ENCODE data around the gene CTNNA3.
"Not testable (repeated sequence)": the region's sequence is repeated elsewhere in the genome, so short reads cannot be mapped to it uniquely, and the experiment has no call there.

CTNNA3 gene

DNA sequence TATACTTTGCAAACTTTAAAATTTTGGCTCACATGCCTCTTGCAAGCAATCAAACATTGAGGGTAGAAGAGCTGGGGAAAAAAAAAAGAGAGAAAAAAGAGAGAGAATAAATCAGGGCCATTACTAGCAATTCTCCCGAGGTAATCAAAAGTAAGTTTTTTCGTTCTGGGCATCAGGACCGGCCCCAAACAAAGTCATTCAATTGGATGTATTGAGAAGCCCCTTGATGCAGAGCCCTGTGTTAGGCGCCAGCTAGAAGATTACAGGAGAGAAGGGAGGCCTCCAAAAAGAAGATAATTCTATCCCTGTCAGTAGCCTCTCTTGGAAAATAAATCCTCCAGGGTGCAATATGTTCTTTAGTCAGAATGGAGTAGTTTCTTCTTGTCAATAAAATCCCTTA lies 2.2 kb upstream of the CTNNA3 start:
- H3K4me3 ChIP-seq (ENCODE audit: low read length): no peak overlapping the region
- no peak for DNase-seq (ENCODE audit: low read depth)
- TF ChIP-seq, protein P1, sequence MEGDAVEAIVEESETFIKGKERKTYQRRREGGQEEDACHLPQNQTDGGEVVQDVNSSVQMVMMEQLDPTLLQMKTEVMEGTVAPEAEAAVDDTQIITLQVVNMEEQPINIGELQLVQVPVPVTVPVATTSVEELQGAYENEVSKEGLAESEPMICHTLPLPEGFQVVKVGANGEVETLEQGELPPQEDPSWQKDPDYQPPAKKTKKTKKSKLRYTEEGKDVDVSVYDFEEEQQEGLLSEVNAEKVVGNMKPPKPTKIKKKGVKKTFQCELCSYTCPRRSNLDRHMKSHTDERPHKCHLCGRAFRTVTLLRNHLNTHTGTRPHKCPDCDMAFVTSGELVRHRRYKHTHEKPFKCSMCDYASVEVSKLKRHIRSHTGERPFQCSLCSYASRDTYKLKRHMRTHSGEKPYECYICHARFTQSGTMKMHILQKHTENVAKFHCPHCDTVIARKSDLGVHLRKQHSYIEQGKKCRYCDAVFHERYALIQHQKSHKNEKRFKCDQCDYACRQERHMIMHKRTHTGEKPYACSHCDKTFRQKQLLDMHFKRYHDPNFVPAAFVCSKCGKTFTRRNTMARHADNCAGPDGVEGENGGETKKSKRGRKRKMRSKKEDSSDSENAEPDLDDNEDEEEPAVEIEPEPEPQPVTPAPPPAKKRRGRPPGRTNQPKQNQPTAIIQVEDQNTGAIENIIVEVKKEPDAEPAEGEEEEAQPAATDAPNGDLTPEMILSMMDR (conservative IDR thresholded peaks at IDR 0.05; ENCODE audit: low read depth, low read length): no peak

DNA sequence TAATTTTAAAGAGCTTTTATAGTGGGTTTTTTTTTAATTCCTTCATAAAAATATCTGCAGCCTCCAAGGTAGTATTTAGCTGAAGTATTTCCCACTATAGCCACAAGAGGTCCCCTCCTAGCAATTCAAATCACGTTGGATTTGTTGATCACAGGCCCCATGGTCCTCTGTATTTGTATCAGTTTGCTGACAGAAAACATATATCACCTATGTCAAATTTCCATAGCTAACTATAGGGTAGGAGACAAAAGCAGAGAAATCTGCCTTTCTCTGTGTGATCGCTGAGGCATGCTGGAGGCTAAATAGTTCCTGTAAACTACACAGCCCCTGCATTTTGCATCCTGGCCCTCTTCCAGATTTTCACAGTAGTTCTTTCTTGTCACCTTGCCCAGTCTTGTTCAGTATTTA lies 1.7 kb upstream of the CTNNA3 start:
- TF ChIP-seq, protein P1 (conservative IDR thresholded peaks at IDR 0.05; ENCODE audit: low read depth, low read length): peak; percentile 70
- peak; percentile 22 for DNase-seq (ENCODE audit: low read depth)
- peak overlapping the region; percentile 21 for H3K4me3 ChIP-seq (ENCODE audit: low read length)

DNA sequence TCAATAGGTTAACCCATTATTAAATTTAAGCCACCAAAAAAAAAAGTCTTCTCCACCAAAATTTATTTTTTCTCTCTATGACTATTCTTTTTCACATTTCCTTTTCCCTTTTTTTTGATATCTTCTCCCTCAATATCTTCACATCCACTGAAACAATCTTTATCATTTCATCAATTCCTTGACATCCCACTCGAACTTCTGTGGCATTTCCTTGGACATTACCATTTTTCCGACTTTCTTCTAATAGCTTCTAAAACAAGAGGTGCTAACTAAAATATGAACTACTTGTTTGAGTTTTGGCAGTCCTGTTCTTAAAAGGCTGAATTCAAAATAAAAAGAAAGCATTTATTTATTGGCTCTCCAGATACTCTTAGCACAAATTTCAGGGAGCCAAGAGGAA lies 684 bp upstream of the CTNNA3 start:
- DNase-seq (ENCODE audit: low read depth): no peak
- H3K4me3 ChIP-seq (ENCODE audit: low read length): no peak overlapping the region
- TF ChIP-seq, protein P1 (conservative IDR thresholded peaks at IDR 0.05; ENCODE audit: low read depth, low read length): no peak

DNA sequence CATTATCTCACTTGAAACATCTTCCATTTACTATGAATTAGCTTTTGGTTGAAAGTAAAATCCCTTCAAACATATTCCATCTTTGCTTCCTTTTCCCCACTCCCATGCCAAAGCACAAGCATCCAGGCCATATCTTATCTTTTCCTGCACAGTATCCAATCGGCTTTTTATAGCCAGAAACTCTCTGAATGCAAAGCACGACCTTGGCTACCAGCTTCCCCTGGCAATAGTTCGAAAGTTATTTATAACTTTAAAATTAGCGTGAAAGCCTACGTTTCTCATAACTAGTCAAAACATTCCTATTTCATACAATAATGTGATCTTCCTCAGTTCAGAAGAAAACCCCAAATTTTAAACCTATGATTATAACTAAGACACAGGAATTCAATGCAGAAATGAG lies 440 bp downstream of the CTNNA3 start:
- no peak overlapping the region for H3K4me3 ChIP-seq (ENCODE audit: low read length)
- no peak for DNase-seq (ENCODE audit: low read depth)
- TF ChIP-seq, protein P1 (conservative IDR thresholded peaks at IDR 0.05; ENCODE audit: low read depth, low read length): no peak

DNA sequence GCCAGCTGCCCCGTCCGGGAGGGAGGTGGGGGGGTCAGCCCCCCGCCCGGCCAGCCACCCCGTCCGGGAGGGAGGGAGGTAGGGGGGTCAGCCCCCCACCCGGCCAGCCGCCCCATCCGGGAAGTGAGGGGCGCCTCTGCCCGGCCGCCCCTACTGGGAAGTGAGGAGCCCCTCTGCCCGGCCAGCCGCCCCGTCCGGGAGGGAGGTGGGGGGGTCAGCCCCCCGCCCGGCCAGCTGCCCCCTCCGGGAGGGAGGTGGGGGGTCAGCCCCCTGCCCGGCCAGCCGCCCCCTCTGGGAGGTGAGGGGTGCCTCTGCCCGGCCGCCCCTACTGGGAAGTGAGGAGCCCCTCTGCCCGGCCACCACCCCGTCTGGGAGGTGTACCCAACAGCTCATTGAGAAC lies 4.1 kb downstream of the CTNNA3 start:
- not testable (repeated sequence) for H3K4me3 ChIP-seq (ENCODE audit: low read length); DNase-seq (ENCODE audit: low read depth)

DNA sequence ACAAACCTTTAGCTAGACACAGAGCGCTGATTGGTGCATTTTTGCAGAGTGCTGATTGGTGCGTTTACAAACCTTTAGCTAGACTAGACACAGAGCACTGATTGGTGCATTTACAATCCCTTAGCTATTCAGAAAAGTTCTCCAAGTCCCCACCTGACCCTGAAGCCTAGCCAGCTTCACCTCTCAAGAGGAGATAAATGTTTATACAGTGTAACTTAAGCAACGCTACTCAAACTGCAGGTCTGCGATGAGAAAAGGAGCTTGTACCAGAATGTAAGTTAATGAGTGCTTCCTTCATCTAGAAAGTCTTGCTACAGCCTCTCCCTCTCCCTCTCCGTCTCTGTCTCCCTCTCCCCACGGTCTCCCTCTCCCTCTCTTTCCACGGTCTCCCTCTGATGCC lies 5.5 kb downstream of the CTNNA3 start:
- H3K4me3 ChIP-seq (ENCODE audit: low read length); DNase-seq (ENCODE audit: low read depth): not testable (repeated sequence)

DNA sequence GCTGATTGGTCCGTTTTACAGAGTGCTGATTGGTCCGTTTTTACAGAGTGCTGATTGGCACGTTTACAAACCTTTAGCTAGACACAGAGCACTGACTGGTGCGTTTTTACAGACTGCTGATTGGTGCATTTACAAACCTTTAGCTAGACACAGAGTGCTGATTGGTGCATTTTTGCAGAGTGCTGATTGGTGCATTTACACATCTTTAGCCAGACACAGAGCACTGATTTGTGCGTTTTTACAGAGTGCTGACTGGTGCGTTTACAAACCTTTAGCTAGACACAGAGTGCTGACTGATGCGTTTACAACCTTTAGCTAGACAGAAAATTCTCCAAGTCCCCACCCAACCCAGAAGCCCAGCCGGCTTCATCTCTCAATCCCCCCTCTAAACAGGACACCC lies 11.9 kb downstream of the CTNNA3 start:
- not testable (repeated sequence) for H3K4me3 ChIP-seq (ENCODE audit: low read length)

DNA sequence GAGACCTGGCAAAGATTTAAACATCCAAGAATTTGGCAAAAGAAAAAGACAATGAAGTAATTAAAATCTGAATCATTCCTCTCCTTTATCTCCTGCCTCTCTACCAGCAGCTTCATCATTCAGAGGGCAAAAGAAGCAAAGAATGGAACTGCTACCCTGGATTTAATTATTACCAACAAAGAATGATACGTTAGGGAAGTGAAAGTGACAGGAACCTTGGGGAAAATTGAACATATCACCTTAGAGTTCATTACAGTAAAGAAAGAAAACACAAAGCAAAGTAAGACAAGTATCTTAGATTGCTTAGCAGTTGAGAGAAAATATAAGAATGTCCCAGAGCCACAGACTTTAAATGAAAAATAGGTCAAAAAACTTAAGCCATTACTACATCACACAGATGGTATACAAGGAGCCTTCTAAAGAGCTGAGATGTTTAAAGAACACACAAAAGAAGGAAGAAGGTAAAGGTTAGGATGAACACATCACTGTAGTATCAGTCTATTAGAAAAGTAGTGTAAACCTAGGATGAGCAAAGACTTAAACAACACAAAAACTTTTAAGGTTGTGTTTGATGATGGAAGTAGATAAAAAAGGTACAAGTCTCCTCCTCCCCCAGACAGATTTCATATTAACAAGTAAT lies 17.5 kb downstream of the CTNNA3 start:
- no peak for DNase-seq (ENCODE audit: low read depth)
- TF ChIP-seq, protein P1 (conservative IDR thresholded peaks at IDR 0.05; ENCODE audit: low read depth, low read length): no peak
- no peak overlapping the region for H3K4me3 ChIP-seq (ENCODE audit: low read length)

More for the DNA sequence above, 11.9 kb downstream of the CTNNA3 start:
- not testable (repeated sequence) for DNase-seq (ENCODE audit: low read depth)

Measured in retinal pigment epithelial cell (primary cell).